Mesendoderm (in vitro differentiated cells): ENCODE results near the gene IQCN.

Experiments
- DNase-seq: peaks from one replicate; pipeline ENCODE4 v3.0.0; 2013
- H2AK5ac ChIP-seq: 2 replicates; pipeline ENCODE4 v1.6.1; 2013; ENCODE audit warnings: low read length, inconsistent platforms
- H2BK120ac ChIP-seq: 2 replicates; pipeline ENCODE4 v1.6.1; 2013; ENCODE audit warnings: low read depth, mild to moderate bottlenecking, low read length, moderate library complexity, mixed read lengths
- H2BK15ac ChIP-seq: replicated peaks from 2 replicates; pipeline ENCODE4 v1.6.1; 2013; ENCODE audit warnings: low read depth, mild to moderate bottlenecking, moderate library complexity
- H2BK5ac ChIP-seq: 2 replicates; pipeline ENCODE4 v1.6.1; 2013; ENCODE audit warnings: low read length, inconsistent platforms
- H3K18ac ChIP-seq: 2 replicates; pipeline ENCODE4 v1.6.1; 2013; ENCODE audit warnings: mild to moderate bottlenecking, low read length, mixed read lengths
- H3K23ac ChIP-seq: one replicate; pipeline ENCODE4 v1.6.1; 2013; ENCODE audit warnings: low read length
- H3K27ac ChIP-seq: 2 replicates; pipeline ENCODE4 v1.5.1; 2013; ENCODE audit warnings: low read depth, mild to moderate bottlenecking, inconsistent platforms, low read length, moderate library complexity
- H3K27me3 ChIP-seq: 2 replicates; pipeline ENCODE4 v1.6.1; 2013; ENCODE audit warnings: low read length, control low read depth, mild to moderate bottlenecking, inconsistent platforms; ENCODE audit not compliant: insufficient read depth, poor library complexity
- H3K36me3 ChIP-seq: 2 replicates; pipeline ENCODE4 v1.6.1; 2013; ENCODE audit warnings: low read length, inconsistent platforms; ENCODE audit not compliant: control insufficient read depth, insufficient read depth
- H3K4ac ChIP-seq: one replicate; pipeline ENCODE4 v1.6.1; 2013; ENCODE audit warnings: low read depth, mild to moderate bottlenecking, low read length, moderate library complexity
- H3K4me1 ChIP-seq: 2 replicates; pipeline ENCODE4 v1.6.1; 2013; ENCODE audit warnings: low read depth, low read length, inconsistent platforms; ENCODE audit not compliant: control insufficient read depth
- H3K4me2 ChIP-seq: 2 replicates; pipeline ENCODE4 v1.6.1; 2013; ENCODE audit warnings: low read length
- H3K4me3 ChIP-seq: 2 replicates; pipeline ENCODE4 v1.5.1; 2013; ENCODE audit warnings: mild to moderate bottlenecking, low read length
- H3K56ac ChIP-seq: one replicate; pipeline ENCODE4 v1.6.1; 2013; ENCODE audit warnings: low read length
- H3K79me1 ChIP-seq: 2 replicates; pipeline ENCODE4 v1.6.1; 2013; ENCODE audit warnings: low read length, inconsistent platforms
- H3K79me2 ChIP-seq: 2 replicates; pipeline ENCODE4 v1.6.1; 2013; ENCODE audit warnings: mild to moderate bottlenecking, low read length; ENCODE audit not compliant: control insufficient read depth, insufficient read depth
- H3K9ac ChIP-seq: 2 replicates; pipeline ENCODE4 v1.6.1; 2013; ENCODE audit warnings: low read length, inconsistent platforms
- H4K5ac ChIP-seq: one replicate; pipeline ENCODE4 v1.6.1; 2013; ENCODE audit warnings: low read length
- H4K8ac ChIP-seq: one replicate; pipeline ENCODE4 v1.6.1; 2013; ENCODE audit warnings: low read depth, mild to moderate bottlenecking, control low read depth, low read length, moderate library complexity
- WGBS: extraction: QIAGEN DNeasy Blood & Tissue Kit; methylation state at CpG from one replicate; pipeline ENCODE4 v1.1.7; 2013; ENCODE audit warnings: low lambda C conversion rate, missing lambda C conversion rate; ENCODE audit not compliant: insufficient coverage; ENCODE audit errors: extremely low coverage; 5-methylcytosine and 5-hydroxymethylcytosine counted together

IQCN gene

DNA sequence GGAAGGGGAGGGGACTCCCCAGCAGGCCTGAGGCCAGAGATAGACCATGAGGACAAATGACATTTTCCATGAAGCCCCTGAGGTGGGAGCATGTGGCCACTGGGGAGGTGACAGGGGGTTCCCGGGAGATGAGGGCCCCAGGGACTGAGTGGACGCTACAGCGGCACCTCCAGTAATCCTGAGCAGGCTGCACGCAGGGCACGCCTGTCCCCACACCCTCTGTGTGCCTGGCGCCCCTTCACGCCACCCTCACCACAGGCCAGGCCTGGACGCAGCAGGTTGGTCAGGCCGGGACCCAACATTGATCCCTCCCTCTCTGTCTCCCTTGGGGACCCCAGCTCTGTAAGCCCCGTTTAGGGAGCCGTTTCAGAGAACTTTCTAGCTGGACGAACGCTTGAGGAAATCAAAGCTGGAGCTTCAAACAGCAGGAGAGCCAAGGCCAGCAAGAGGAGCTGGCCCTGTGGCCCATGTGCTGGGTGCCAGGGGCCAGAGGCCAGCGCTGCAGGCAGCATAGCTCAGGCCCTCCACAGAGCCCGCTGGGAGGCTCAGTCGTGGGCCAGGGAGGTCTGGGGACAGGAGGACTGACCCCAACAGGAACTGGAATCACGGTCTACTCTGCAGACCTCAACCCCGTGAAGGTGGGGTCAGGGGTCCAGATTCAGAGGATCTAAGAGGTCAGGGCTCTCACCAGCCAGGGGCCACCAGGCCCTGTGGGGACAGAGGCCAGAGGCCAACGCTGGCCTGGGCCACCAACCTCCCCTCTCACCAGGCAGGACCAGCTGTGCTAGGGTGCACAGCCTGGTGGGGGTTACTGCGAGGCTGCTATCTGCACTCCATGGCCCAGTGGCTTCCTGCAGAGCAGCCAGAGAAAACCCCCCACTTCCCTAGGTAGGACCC, 34.0 kb upstream of the IQCN start:
- Histone ChIP-seq H3K9ac (no peak overlapping the region), H3K36me3 (peaks cover 11% of the 10 kb centered on the region), H3K4me2 (no peak overlapping the region), H3K79me1 (peaks cover 3% of the 10 kb centered on the region), H3K18ac (no peak overlapping the region), H3K56ac (no peak overlapping the region), H2BK120ac (no peak overlapping the region), H2AK5ac (no peak overlapping the region), H3K4ac (no peak overlapping the region), H3K4me3 (no peak overlapping the region), H2BK15ac (no peak overlapping the region), H3K27me3 (no peaks in the 10 kb centered on the region), H3K79me2 (no peaks in the 10 kb centered on the region), H3K4me1 (peaks cover 2% of the 10 kb centered on the region), H4K5ac (no peak overlapping the region), H2BK5ac (no peak overlapping the region), H3K27ac (no peak overlapping the region), H4K8ac (no peak overlapping the region), H3K23ac (no peak overlapping the region)
- no CpG with 5 or more reads among the region's 20 CpGs for WGBS
- DNase-seq, result no peak

- H3K4me1 ChIP-seq, result peaks cover 2% of the 10 kb centered on the region
- no peak for DNase-seq
- no peak overlapping the region for H2BK15ac ChIP-seq
- H4K5ac ChIP-seq, result no peak overlapping the region
- H2BK5ac ChIP-seq, result no peak overlapping the region
- H3K79me1 ChIP-seq, result peaks cover under 1% of the 10 kb centered on the region
- H4K8ac ChIP-seq, result no peak overlapping the region
- H3K4me2 ChIP-seq, result no peak overlapping the region
- no peaks in the 10 kb centered on the region for H3K79me2 ChIP-seq
- no peak overlapping the region for H2AK5ac ChIP-seq
- no peak overlapping the region for H3K4me3 ChIP-seq
- H3K18ac ChIP-seq, result no peak overlapping the region
- no peak overlapping the region for H3K4ac ChIP-seq
- no peak overlapping the region for H3K9ac ChIP-seq
- no peak overlapping the region for H3K56ac ChIP-seq
- peaks cover 9% of the 10 kb centered on the region for H3K36me3 ChIP-seq
- no peaks in the 10 kb centered on the region for H3K27me3 ChIP-seq
- no peak overlapping the region for H3K23ac ChIP-seq
- H2BK120ac ChIP-seq, result no peak overlapping the region
- no CpG with 5 or more reads among the region's 19 CpGs for WGBS
- H3K27ac ChIP-seq, result no peak overlapping the region
These were observed 33.0 kb upstream of the IQCN start for GRCh38 chr19:18307271-18307681.

- Histone ChIP-seq H3K27me3 (no peaks in the 10 kb centered on the region), H2AK5ac (no peak overlapping the region), H2BK120ac (no peak overlapping the region), H3K23ac (no peak overlapping the region), H3K36me3 (peaks cover 7% of the 10 kb centered on the region), H2BK15ac (no peak overlapping the region), H2BK5ac (no peak overlapping the region), H3K79me2 (no peaks in the 10 kb centered on the region), H3K4me2 (no peak overlapping the region), H3K27ac (no peak overlapping the region), H3K9ac (no peak overlapping the region), H4K8ac (no peak overlapping the region), H3K56ac (no peak overlapping the region), H3K18ac (no peak overlapping the region), H3K79me1 (no peaks in the 10 kb centered on the region), H3K4me3 (no peak overlapping the region), H4K5ac (no peak overlapping the region), H3K4me1 (peaks cover 2% of the 10 kb centered on the region), H3K4ac (no peak overlapping the region)
- DNase-seq, result no peak
- no CpG with 5 or more reads among the region's 14 CpGs for WGBS
These were observed 32.6 kb upstream of the IQCN start for GRCh38 chr19:18306888-18307260.

GRCh38 chr19:18306209-18306887, 32.1 kb upstream of the IQCN start:
- Histone ChIP-seq H3K27ac (no peak overlapping the region), H3K79me2 (no peaks in the 10 kb centered on the region), H2BK15ac (no peak overlapping the region), H2BK5ac (no peak overlapping the region), H4K5ac (no peak overlapping the region), H3K18ac (no peak overlapping the region), H3K56ac (no peak overlapping the region), H2AK5ac (no peak overlapping the region), H3K23ac (no peak overlapping the region), H3K36me3 (peaks cover 6% of the 10 kb centered on the region), H3K4me2 (no peak overlapping the region), H3K27me3 (no peaks in the 10 kb centered on the region), H3K4ac (no peak overlapping the region), H3K79me1 (no peaks in the 10 kb centered on the region), H3K4me1 (peaks cover 2% of the 10 kb centered on the region), H2BK120ac (no peak overlapping the region), H3K4me3 (no peak overlapping the region), H4K8ac (no peak overlapping the region), H3K9ac (no peak overlapping the region)
- no peak for DNase-seq
- no CpG with 5 or more reads among the region's 26 CpGs for WGBS

DNA sequence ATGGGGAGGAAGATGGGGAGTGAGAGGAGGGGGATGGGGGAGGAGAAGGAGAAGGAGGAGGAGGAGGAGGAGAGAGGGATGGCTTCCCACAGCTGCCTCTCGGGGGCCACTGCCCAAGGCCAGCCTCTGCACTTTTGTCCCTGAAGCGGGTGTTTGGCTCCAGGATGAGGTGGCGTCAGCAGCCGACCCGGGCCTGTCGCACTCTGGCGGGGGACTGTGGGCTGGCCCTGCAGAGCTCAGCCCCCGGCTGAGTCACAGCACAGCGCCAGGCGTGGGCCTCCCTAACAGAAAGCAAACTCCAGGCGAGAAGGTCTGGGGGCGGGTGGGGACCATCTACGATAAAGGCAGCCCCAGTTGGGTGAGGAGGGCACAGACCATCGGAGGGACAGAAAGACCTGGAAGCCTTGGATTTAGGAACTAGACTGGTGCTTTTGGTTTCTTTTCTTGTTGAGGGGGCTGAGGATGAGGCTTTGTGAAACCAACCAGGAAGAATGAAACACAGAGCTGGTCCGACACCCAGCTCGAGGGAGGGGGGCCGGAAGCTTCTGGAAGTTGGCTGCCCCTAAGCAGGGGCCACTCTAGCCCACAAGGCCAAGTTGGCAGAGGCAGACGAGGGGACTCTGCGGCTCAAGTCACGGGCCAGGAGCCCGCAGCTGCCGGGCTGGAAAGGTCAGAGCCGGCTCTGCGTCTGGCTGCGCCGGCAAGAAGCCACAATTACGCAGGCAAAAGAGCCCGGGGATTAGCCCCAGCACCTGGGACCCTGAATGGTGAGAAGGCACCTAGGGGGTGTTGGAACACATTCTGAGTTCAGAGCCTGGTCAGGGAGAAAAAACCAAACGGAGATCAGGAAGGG, 30.4 kb upstream of the IQCN start:
- Histone ChIP-seq H3K56ac (peak overlapping the region; percentile 88), H3K27ac (peak overlapping the region; percentile 97), H2BK5ac (peak overlapping the region; percentile 82), H4K8ac (no peak overlapping the region), H3K36me3 (peaks cover 4% of the 10 kb centered on the region), H3K9ac (peak overlapping the region; percentile 74), H3K4me1 (peaks cover 2% of the 10 kb centered on the region), H2AK5ac (no peak overlapping the region), H3K18ac (peak overlapping the region; percentile 84), H2BK120ac (peak overlapping the region; percentile 84), H4K5ac (no peak overlapping the region), H3K79me2 (no peaks in the 10 kb centered on the region), H3K4me3 (no peak overlapping the region), H3K23ac (no peak overlapping the region), H3K79me1 (no peaks in the 10 kb centered on the region), H3K27me3 (no peaks in the 10 kb centered on the region), H3K4me2 (peak overlapping the region; percentile 16), H3K4ac (peak overlapping the region; percentile 92), H2BK15ac (no peak overlapping the region)
- WGBS, result no CpG with 5 or more reads among the region's 29 CpGs
- peak; percentile 86 for DNase-seq
